Astrocyte (in vitro differentiated cells and primary cell): ENCODE measurements around the gene UNC5B. TPM values are rescaled to one million over a fixed set of nuclear protein-coding genes. Genes with fewer than 3 reads are reported as not detected.

Experiments
- DNase-seq: peaks from one replicate; pipeline ENCODE4 v3.0.0-alpha.2; 2010; ENCODE audit warnings: low read depth
- FAIRE-seq: peaks from 2 replicates; lab custom pipeline; 2011; peaks lifted over from hg19 to GRCh38; lab: Jason Lieb, UNC
- H2AFZ ChIP-seq: 2 replicates; pipeline ENCODE4 v1.6.0; 2012; ENCODE audit warnings: low read depth, low read length, inconsistent platforms
- H3K27ac ChIP-seq: 2 replicates; pipeline ENCODE4 v1.5.1; 2011; ENCODE audit warnings: low read depth, low read length, inconsistent platforms
- H3K27me3 ChIP-seq: 2 replicates; pipeline ENCODE4 v1.6.0; 2011; ENCODE audit warnings: low read length, inconsistent platforms; ENCODE audit not compliant: insufficient read depth
- H3K36me3 ChIP-seq: 2 replicates; pipeline ENCODE4 v1.5.1; 2011; ENCODE audit warnings: low read length, inconsistent platforms; ENCODE audit not compliant: insufficient read depth
- H3K4me1 ChIP-seq: 2 replicates; pipeline ENCODE4 v1.5.1; 2011; ENCODE audit warnings: low read length, inconsistent platforms; ENCODE audit not compliant: insufficient read depth
- H3K4me2 ChIP-seq: 2 replicates; pipeline ENCODE4 v1.6.0; 2012; ENCODE audit warnings: low read length, inconsistent platforms
- H3K4me3 ChIP-seq: 2 replicates; pipeline ENCODE4 v1.5.1; 2011; ENCODE audit warnings: low read depth, mild to moderate bottlenecking, low read length, inconsistent platforms; ENCODE audit not compliant: insufficient read depth
- H3K79me2 ChIP-seq: 2 replicates; pipeline ENCODE4 v1.6.0; 2012; ENCODE audit warnings: mild to moderate bottlenecking, low read length, inconsistent platforms; ENCODE audit not compliant: insufficient read depth
- H3K9ac ChIP-seq: 2 replicates; pipeline ENCODE4 v1.6.0; 2012; ENCODE audit warnings: mild to moderate bottlenecking, low read length, inconsistent platforms
- H3K9me3 ChIP-seq: 2 replicates; pipeline ENCODE4 v1.5.1; 2012; ENCODE audit warnings: low read depth, mild to moderate bottlenecking, low read length, inconsistent platforms; ENCODE audit not compliant: insufficient read depth
- H4K20me1 ChIP-seq: 2 replicates; pipeline ENCODE4 v1.6.0; 2012; ENCODE audit warnings: low read length, inconsistent platforms; ENCODE audit not compliant: insufficient read depth
- H3K27ac Mint-ChIP-seq: one replicate; pipeline ENCODE4 v1.8.0; 2021; ENCODE audit warnings: mild to moderate bottlenecking, mixed read lengths; ENCODE audit not compliant: unreplicated experiment
- H3K27me3 Mint-ChIP-seq: one replicate; pipeline ENCODE4 v1.8.0; 2021; ENCODE audit warnings: low read depth, mixed read lengths; ENCODE audit not compliant: unreplicated experiment
- H3K36me3 Mint-ChIP-seq: one replicate; pipeline ENCODE4 v1.8.0; 2021; ENCODE audit warnings: low read depth, mixed read lengths; ENCODE audit not compliant: unreplicated experiment
- H3K4me1 Mint-ChIP-seq: one replicate; pipeline ENCODE4 v1.8.0; 2021; ENCODE audit warnings: low read depth, mixed read lengths; ENCODE audit not compliant: unreplicated experiment
- H3K4me3 Mint-ChIP-seq: one replicate; pipeline ENCODE4 v1.8.0; 2021; ENCODE audit warnings: mild to moderate bottlenecking, moderate library complexity, mixed read lengths; ENCODE audit not compliant: unreplicated experiment
- H3K9me3 Mint-ChIP-seq: one replicate; pipeline ENCODE4 v1.8.0; 2021; ENCODE audit warnings: mild to moderate bottlenecking, mixed read lengths; ENCODE audit not compliant: unreplicated experiment
- CTCF ChIP-seq: IDR thresholded peaks from 2 replicates; pipeline ENCODE4 v1.5.1; 2011; ENCODE audit warnings: low read depth, mild to moderate bottlenecking, inconsistent platforms, low read length, moderate library complexity; ENCODE audit not compliant: insufficient read depth
- EZH2 ChIP-seq: IDR thresholded peaks from 2 replicates; pipeline ENCODE4 v1.6.1; 2012; ENCODE audit warnings: mild to moderate bottlenecking, low read length, inconsistent platforms; ENCODE audit not compliant: insufficient read depth
- total RNA-seq: library from RNA; stranded (reverse); gene quantifications from 2 replicates; pipeline ENCODE4 v1.2.1, GENCODE V29; 2021

Gene UNC5B
- total RNA-seq, 1 donor from 2014 or later = 15.0 TPM

- Mint-ChIP-seq H3K4me1 (peaks cover 7% of the 10 kb centered on the region), H3K27me3 (peaks cover 2% of the 10 kb centered on the region), H3K27ac (no peak overlapping the region), H3K9me3 (no peaks in the 10 kb centered on the region), H3K4me3 (no peak overlapping the region), H3K36me3 (peaks cover 14% of the 10 kb centered on the region)
- FAIRE-seq = no peak
- Histone ChIP-seq H3K36me3 (no peaks in the 10 kb centered on the region), H2AFZ (no peak overlapping the region), H3K9me3 (no peaks in the 10 kb centered on the region), H3K9ac (no peak overlapping the region), H3K4me3 (no peak overlapping the region), H3K27me3 (no peaks in the 10 kb centered on the region), H3K4me2 (no peak overlapping the region), H4K20me1 (peaks cover 45% of the 10 kb centered on the region), H3K27ac (no peak overlapping the region), H3K4me1 (no peaks in the 10 kb centered on the region), H3K79me2 (no peaks in the 10 kb centered on the region)
- no peak for TF ChIP-seq CTCF
- TF ChIP-seq EZH2 = no peak
- DNase-seq = no peak
Measured at GRCh38 chr10:71281646-71282322, 69.4 kb downstream of the UNC5B start.

GRCh38 chr10:71282323-71282680, 69.9 kb downstream of the UNC5B start:
- Histone ChIP-seq H3K27ac (no peak overlapping the region), H3K4me1 (no peaks in the 10 kb centered on the region), H3K9me3 (no peaks in the 10 kb centered on the region), H3K79me2 (no peaks in the 10 kb centered on the region), H3K36me3 (no peaks in the 10 kb centered on the region), H3K4me3 (no peak overlapping the region), H3K27me3 (no peaks in the 10 kb centered on the region), H4K20me1 (peaks cover 45% of the 10 kb centered on the region), H2AFZ (no peak overlapping the region), H3K4me2 (no peak overlapping the region), H3K9ac (no peak overlapping the region)
- no peak for DNase-seq
- H3K9me3 Mint-ChIP-seq = no peaks in the 10 kb centered on the region
- H3K27ac Mint-ChIP-seq = no peak overlapping the region
- no peak overlapping the region for H3K4me3 Mint-ChIP-seq
- TF ChIP-seq CTCF = no peak
- TF ChIP-seq EZH2 = no peak
- FAIRE-seq = no peak
- H3K36me3 Mint-ChIP-seq = peaks cover 14% of the 10 kb centered on the region
- H3K4me1 Mint-ChIP-seq = peaks cover 7% of the 10 kb centered on the region
- H3K27me3 Mint-ChIP-seq = peaks cover 2% of the 10 kb centered on the region

- Mint-ChIP-seq H3K36me3 (peaks cover 17% of the 10 kb centered on the region), H3K4me1 (peaks cover 7% of the 10 kb centered on the region), H3K4me3 (no peak overlapping the region), H3K27ac (no peak overlapping the region), H3K9me3 (no peaks in the 10 kb centered on the region), H3K27me3 (peaks cover 2% of the 10 kb centered on the region)
- no peaks in the 10 kb centered on the region for H3K79me2 ChIP-seq
- no peak overlapping the region for H3K27ac ChIP-seq
- H4K20me1 ChIP-seq = peaks cover 43% of the 10 kb centered on the region
- no peaks in the 10 kb centered on the region for H3K9me3 ChIP-seq
- no peak overlapping the region for H2AFZ ChIP-seq
- DNase-seq = no peak
- no peak for FAIRE-seq
- TF ChIP-seq EZH2 = no peak
- TF ChIP-seq CTCF = no peak
- no peak overlapping the region for H3K4me3 ChIP-seq
- H3K9ac ChIP-seq = no peak overlapping the region
- H3K36me3 ChIP-seq = no peaks in the 10 kb centered on the region
- H3K27me3 ChIP-seq = no peaks in the 10 kb centered on the region
- no peak overlapping the region for H3K4me2 ChIP-seq
- H3K4me1 ChIP-seq = no peaks in the 10 kb centered on the region
Measured at GRCh38 chr10:71283410-71283809, 71.0 kb downstream of the UNC5B start.
